ENCODE measurements around the gene LEFTY2. TPM values are rescaled to one million over a fixed set of nuclear protein-coding genes. Genes with fewer than 3 reads are reported as not detected.

LEFTY2 gene
- total RNA-seq, 2 donors from 2014 or later = 0.12 to 0.53 TPM

GRCh38 chr1:225949041-225949440, 8.0 kb upstream of the LEFTY2 start:
- DNase-seq = no peak
- no peaks in the 10 kb centered on the region for H3K36me3 ChIP-seq
- intact Hi-C loops (cut with DNase I) = no loop called here
- no peak overlapping the region for H3K27ac ChIP-seq
- H3K9me3 ChIP-seq = no peaks in the 10 kb centered on the region
- no peaks in the 10 kb centered on the region for H3K27me3 ChIP-seq
- no peaks in the 10 kb centered on the region for H3K4me1 ChIP-seq
- no peak overlapping the region for H3K9ac ChIP-seq (ENCODE audit: low read depth in 2 of 2, low read length in 2 of 2)
- no peak overlapping the region for H3K4me3 ChIP-seq
- TF ChIP-seq, protein P1, sequence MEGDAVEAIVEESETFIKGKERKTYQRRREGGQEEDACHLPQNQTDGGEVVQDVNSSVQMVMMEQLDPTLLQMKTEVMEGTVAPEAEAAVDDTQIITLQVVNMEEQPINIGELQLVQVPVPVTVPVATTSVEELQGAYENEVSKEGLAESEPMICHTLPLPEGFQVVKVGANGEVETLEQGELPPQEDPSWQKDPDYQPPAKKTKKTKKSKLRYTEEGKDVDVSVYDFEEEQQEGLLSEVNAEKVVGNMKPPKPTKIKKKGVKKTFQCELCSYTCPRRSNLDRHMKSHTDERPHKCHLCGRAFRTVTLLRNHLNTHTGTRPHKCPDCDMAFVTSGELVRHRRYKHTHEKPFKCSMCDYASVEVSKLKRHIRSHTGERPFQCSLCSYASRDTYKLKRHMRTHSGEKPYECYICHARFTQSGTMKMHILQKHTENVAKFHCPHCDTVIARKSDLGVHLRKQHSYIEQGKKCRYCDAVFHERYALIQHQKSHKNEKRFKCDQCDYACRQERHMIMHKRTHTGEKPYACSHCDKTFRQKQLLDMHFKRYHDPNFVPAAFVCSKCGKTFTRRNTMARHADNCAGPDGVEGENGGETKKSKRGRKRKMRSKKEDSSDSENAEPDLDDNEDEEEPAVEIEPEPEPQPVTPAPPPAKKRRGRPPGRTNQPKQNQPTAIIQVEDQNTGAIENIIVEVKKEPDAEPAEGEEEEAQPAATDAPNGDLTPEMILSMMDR (IDR thresholded peaks at IDR 0.05) = no peak

DNA sequence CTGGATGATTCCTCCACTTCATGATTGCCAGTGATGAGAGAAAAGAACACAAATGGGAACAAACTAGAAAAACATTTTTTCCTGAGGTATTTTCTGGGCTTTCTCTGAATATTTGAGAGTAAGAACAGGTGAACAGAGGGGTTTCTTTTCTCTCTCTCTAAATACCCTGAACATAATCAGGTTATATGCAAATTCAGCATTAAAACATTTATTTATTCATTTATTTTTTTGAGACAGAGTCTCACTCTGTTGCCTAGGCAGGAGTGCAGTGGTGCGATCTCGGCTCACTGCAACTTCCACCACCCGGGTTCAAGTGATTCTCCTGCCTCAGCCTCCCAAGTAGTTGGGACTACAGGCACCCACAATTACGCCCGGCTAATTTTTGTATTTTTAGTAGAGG, 5.8 kb upstream of the LEFTY2 start:
- H3K27ac ChIP-seq = no peak overlapping the region
- H3K4me3 ChIP-seq = no peak overlapping the region
- TF ChIP-seq, protein P1 (IDR thresholded peaks at IDR 0.05) = no peak
- intact Hi-C loops (cut with DNase I) = no loop called here
- H3K27me3 ChIP-seq = no peaks in the 10 kb centered on the region
- no peaks in the 10 kb centered on the region for H3K36me3 ChIP-seq
- H3K9ac ChIP-seq (ENCODE audit: low read depth in 2 of 2, low read length in 2 of 2) = no peak overlapping the region
- H3K4me1 ChIP-seq = no peaks in the 10 kb centered on the region
- no peaks in the 10 kb centered on the region for H3K9me3 ChIP-seq
- DNase-seq = no peak

DNA sequence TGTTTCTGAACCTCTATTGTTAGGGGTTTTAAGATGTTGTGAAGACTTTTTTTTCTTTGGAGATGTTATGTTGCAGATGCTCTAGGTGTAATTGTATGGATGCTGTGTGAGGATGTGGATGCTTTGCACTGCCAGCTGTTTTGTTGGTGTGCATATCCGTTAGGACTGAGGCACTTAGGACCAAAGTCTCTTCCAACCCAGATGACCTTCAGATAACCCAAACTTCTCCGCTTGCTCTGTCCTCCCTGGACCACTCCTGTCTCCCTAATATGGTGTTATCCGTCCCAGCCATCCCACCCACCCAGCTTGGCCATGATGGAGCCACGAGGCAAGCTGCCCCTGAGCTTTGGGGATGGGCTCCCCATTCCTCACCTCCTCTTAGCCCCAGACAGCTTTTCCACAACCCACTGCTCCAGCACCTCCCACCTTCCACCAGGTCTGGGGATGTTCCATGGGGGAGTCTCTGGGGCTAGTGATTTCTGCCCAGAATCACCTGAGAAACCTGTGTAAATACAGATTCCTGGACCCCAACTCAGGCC, 5.1 kb upstream of the LEFTY2 start:
- H3K9me3 ChIP-seq = no peaks in the 10 kb centered on the region
- TF ChIP-seq, protein P1 (IDR thresholded peaks at IDR 0.05) = no peak
- no peak for DNase-seq
- H3K36me3 ChIP-seq = no peaks in the 10 kb centered on the region
- no peaks in the 10 kb centered on the region for H3K4me1 ChIP-seq
- intact Hi-C loops (cut with DNase I) = no loop called here
- no peak overlapping the region for H3K27ac ChIP-seq
- no peaks in the 10 kb centered on the region for H3K27me3 ChIP-seq
- H3K9ac ChIP-seq (ENCODE audit: low read depth in 2 of 2, low read length in 2 of 2) = no peak overlapping the region
- no peak overlapping the region for H3K4me3 ChIP-seq

- DNase-seq = no peak
- Histone ChIP-seq H3K27ac (no peak overlapping the region), H3K4me1 (no peaks in the 10 kb centered on the region), H3K9ac (ENCODE audit: low read depth in 2 of 2, low read length in 2 of 2) (no peak overlapping the region), H3K4me3 (no peak overlapping the region), H3K9me3 (no peaks in the 10 kb centered on the region), H3K36me3 (no peaks in the 10 kb centered on the region), H3K27me3 (no peaks in the 10 kb centered on the region)
- intact Hi-C loops (cut with DNase I) = no loop called here
- TF ChIP-seq, protein P1 (IDR thresholded peaks at IDR 0.05) = no peak
Observed at GRCh38 chr1:225945564-225945963, 4.5 kb upstream of the LEFTY2 start.

GRCh38 chr1:225944951-225945350, 3.9 kb upstream of the LEFTY2 start:
- Histone ChIP-seq H3K4me1 (no peaks in the 10 kb centered on the region), H3K36me3 (no peaks in the 10 kb centered on the region), H3K9me3 (no peaks in the 10 kb centered on the region), H3K4me3 (no peak overlapping the region), H3K27ac (no peak overlapping the region), H3K9ac (ENCODE audit: low read depth in 2 of 2, low read length in 2 of 2) (no peak overlapping the region), H3K27me3 (no peaks in the 10 kb centered on the region)
- intact Hi-C loops (cut with DNase I) = no loop called here
- no peak for DNase-seq
- TF ChIP-seq, protein P1 (IDR thresholded peaks at IDR 0.05) = no peak
